HG03064 (cell line): ENCODE measurements around the gene SCRN2.

Source experiments
- ATAC-seq: cut with Tn5 transposase; IDR thresholded peaks from one replicate; pipeline ENCODE4 v1.9.1; 2021; ENCODE audit warnings: low read depth; ENCODE audit not compliant: unreplicated experiment

SCRN2 gene

GRCh38 chr17:47847341-47848197 lies 6.5 kb upstream of the SCRN2 start:
- no peak for ATAC-seq

GRCh38 chr17:47846716-47847340 lies 5.8 kb upstream of the SCRN2 start:
- ATAC-seq: no peak

- ATAC-seq: no peak
Observed at GRCh38 chr17:47845716-47846075, 4.6 kb upstream of the SCRN2 start.

- ATAC-seq: no peak
Observed at GRCh38 chr17:47844814-47845715, 4.0 kb upstream of the SCRN2 start.

GRCh38 chr17:47844227-47844626 lies 3.2 kb upstream of the SCRN2 start:
- no peak for ATAC-seq

GRCh38 chr17:47843391-47843730 lies 2.3 kb upstream of the SCRN2 start:
- ATAC-seq: no peak

GRCh38 chr17:47841488-47842291 lies 617 bp upstream of the SCRN2 start:
- ATAC-seq: no peak

- ATAC-seq: no peak
Observed at GRCh38 chr17:47840001-47840741, 902 bp downstream of the SCRN2 start.

- no peak for ATAC-seq
Observed at GRCh38 chr17:47839071-47839470, 2.0 kb downstream of the SCRN2 start.

- no peak for ATAC-seq
Observed at GRCh38 chr17:47838636-47839035, 2.4 kb downstream of the SCRN2 start.

GRCh38 chr17:47837401-47838039 lies 3.6 kb downstream of the SCRN2 start:
- no peak for ATAC-seq

- no peak for ATAC-seq
Observed at GRCh38 chr17:47836601-47837000, 4.5 kb downstream of the SCRN2 start.

- no peak for ATAC-seq
Observed at GRCh38 chr17:47834756-47835155, 6.3 kb downstream of the SCRN2 start.

- peak; percentile 11 for ATAC-seq
Observed at GRCh38 chr17:47831934-47832327, 9.1 kb downstream of the SCRN2 start.

- ATAC-seq: peak; percentile 67
Observed at GRCh38 chr17:47831003-47831933, 9.8 kb downstream of the SCRN2 start, which contains the start of the genes LRRC46 and MRPL10. TSS of gene LRRC46 (plus strand) at chr17:47831670. CDS start at chr17:47831990, 320 bp downstream. TSS of gene MRPL10 (minus strand) at chr17:47831541. CDS start at chr17:47831511, 30 bp downstream.

GRCh38 chr17:47830396-47831002 lies 10.6 kb downstream of the SCRN2 start:
- ATAC-seq: no peak

GRCh38 chr17:47829870-47830269 lies 11.2 kb downstream of the SCRN2 start:
- no peak for ATAC-seq

GRCh38 chr17:47823519-47823918 lies 17.6 kb downstream of the SCRN2 start:
- ATAC-seq: no peak
